OCI-M2 (cell line): ENCODE data around the gene MPPE1.
A peak's percentile ranks its signal among the peaks of the same experiment; 100 is the strongest.
"Not testable (repeated sequence)": the region's sequence is repeated elsewhere in the genome, so short reads cannot be mapped to it uniquely, and the experiment has no call there.

ENCODE experiments used
- DNase-seq: peaks from one replicate; lab custom pipeline; 2025; ENCODE audit not compliant: unreplicated experiment; lab: John Stamatoyannopoulos, UW

The MPPE1 gene

GRCh38 chr18:11859282-11859830 lies 48.8 kb downstream of the MPPE1 start:
- no peak for DNase-seq

- DNase-seq: no peak
Measured at GRCh38 chr18:11857177-11857887, 50.8 kb downstream of the MPPE1 start.

- DNase-seq: not testable (repeated sequence)
Measured at GRCh38 chr18:11854554-11854953, 53.6 kb downstream of the MPPE1 start.

DNA sequence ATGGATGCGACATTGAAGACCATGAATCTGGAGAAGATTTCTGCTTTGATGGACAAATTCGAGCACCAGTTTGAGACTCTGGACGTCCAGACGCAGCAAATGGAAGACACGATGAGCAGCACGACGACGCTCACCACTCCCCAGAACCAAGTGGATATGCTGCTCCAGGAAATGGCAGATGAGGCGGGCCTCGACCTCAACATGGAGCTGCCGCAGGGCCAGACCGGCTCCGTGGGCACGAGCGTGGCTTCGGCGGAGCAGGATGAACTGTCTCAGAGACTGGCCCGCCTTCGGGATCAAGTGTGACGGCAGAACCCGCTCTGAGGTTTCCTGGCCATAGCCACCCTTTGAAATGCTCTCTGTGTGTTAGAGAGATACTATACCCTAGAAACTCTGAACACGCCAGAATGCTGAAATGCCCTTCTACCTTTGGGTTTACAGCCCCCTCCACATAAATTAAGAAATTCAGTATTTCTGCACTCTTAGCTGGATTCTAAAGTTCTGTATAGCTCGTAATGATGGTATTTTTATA lies 56.2 kb downstream of the MPPE1 start:
- no peak for DNase-seq

DNA sequence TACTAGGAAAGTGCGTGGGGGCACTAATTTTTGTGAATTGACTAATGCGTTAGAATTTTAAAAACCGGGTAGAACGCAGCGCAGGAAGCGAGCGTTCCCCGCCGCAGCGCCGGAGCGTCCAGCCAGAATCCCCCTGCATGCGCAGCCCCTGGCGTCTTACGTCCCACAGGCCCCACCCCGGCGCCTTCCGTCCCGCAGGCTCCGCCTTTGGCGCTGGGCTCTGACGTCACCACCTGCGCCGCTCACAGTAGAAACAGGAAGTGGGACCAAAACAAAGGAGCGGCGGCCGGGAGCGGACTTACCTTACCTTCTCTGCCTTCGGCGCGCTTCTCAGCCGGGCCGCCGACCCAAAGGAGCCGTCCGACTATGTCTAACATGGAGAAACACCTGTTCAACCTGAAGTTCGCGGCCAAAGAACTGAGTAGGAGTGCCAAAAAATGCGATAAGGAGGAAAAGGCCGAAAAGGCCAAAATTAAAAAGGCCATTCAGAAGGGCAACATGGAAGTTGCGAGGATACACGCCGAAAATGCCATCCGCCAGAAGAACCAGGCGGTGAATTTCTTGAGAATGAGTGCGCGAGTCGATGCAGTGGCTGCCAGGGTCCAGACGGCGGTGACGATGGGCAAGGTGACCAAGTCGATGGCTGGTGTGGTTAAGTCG lies 56.8 kb downstream of the MPPE1 start, which contains the start of gene CHMP1B:
CHMP1B (plus strand) TSS at position 268 of the 660 bp plus-strand sequence; CDS start at position 367, 99 bp downstream.
- peak; percentile 5 for DNase-seq

GRCh38 chr18:11850821-11851145 lies 57.3 kb downstream of the MPPE1 start:
- no peak for DNase-seq

DNA sequence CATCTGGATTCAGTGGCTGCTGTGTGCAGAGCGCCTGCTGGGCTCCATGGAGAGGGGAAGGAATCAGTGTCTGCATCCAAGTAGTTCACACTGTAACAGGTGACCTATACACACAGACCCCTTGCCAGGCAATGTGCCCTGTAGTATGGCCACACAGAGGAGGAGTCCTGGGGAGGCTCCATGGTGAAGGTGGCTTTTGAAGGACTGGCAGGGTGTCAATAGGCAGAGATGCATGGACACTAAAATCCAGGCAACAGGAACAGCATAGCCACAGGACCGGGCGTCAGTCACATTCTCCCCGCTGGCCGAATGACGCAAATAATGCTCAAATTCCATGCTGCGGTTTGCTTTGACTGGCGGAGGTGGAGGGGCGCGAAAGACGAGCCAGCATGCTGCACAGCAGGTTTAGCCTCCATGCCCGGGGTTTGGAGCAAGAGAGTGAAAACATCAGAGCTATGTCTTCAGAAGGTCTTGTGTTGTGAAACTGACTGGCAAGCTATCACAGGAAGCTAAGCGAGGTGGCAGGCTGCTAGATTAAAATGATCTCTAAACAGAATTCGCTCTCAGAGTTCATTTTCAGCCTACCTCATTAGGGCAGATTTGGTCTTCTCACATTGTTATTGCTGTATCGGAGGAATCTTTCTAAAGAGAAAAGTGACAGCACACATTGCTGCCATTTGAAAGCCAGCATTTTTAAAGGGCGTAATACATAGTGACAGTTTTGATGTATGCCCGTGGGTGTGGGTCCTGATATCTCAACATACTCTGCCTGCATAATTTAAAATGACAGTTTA lies 58.1 kb downstream of the MPPE1 start:
- no peak for DNase-seq

GRCh38 chr18:11849279-11849678 lies 58.8 kb downstream of the MPPE1 start:
- no peak for DNase-seq

- DNase-seq: no peak
Measured at GRCh38 chr18:11847811-11848210, 60.3 kb downstream of the MPPE1 start.

DNA sequence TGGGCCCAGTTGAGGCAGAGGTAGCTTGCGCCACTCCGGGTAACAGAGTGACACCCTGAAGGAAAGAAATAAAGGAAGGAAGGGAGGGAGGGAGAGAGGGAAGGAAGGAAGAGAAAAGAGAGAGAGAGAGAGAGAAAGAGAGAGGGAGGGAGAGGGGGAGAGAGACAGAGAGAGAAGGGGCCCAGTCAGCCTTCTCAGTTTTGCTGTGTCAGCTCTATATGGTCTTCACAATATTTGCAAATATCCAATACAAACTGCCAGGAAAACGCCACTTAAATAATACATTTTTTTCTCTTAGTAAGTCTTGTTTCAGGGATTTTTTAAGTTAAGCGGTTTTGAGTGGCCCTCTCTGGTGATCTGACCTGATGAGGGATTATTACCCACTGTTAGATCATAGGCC lies 62.5 kb downstream of the MPPE1 start:
- DNase-seq: no peak

DNA sequence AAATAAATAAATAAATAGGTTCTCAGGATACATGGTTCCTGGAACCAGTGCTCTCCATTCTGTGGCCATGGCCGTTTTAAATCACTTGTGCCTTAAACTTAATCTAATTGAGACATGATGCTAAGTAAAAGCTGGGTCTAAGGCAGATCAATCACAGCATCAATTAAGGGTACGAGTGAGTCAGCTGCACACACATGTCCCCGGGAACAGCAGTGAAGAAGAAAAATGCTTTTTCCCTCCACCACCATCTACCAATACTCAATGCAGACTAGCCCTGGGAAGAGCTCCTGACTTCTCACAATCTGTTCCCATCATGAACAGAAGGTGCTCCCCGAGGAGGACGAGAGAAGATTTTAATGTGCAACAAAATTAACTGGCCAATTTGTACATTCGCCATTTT lies 63.7 kb downstream of the MPPE1 start:
- DNase-seq: no peak

- DNase-seq: no peak
Measured at GRCh38 chr18:11842562-11842961, 65.6 kb downstream of the MPPE1 start.

DNA sequence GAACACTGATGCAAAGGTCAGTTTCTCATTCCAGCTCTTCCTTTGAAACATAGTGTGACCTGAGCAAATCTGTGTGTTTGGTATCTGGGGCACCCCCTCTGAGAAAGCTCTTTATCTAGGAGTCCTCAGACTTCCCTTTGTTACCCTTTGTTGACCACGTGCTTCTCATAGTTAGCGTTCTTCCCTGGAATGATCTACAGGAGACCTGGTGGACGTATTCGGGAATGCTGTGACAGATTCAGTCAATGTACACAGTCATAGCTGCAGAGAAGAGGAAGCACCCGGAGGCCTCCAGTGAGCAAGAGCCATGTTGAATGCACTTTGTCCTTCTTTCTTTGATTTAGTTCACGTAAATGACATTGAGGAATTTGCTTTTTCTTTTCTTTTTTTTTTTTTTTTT lies 67.6 kb downstream of the MPPE1 start:
- DNase-seq: no peak

DNA sequence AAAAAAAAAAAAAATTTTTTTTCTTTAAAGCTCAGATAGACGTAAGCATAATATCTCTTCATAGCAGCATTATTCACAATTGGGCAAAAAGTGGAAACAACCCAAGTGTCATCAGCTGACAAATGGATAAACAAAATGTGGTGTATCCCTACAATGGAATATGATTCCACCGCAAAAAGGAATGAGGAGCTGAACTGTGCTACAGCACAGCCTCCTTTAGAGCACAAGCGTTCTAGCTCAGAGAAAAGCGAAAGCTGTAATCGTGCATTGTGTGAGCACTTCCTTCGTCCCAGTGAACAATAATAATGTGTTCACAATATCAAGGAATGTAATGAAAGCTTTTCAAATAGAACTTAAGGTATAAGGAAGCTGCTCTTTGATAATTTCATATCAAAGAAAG lies 68.6 kb downstream of the MPPE1 start:
- no peak for DNase-seq

DNA sequence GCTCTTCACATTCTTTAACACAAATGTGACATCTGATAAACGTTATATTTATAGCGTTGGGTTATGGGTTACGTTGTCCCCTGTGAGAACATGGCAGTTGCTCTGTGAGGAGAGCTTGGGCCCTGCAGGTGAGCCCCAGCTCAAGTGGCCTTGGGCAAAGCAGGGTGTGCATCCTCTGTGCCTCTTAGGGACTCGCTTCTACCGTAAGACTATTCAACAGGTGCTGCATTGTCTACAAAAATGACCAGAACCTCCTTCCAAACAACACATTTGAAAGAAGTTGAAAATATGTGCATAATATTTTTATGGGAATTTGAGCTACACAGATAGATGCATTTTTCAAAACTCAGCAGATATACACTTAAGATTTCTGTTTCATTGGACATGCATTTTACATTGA lies 73.3 kb downstream of the MPPE1 start:
- no peak for DNase-seq
